ENCODE measurements around the gene KIRREL1.

The KIRREL1 gene

DNA sequence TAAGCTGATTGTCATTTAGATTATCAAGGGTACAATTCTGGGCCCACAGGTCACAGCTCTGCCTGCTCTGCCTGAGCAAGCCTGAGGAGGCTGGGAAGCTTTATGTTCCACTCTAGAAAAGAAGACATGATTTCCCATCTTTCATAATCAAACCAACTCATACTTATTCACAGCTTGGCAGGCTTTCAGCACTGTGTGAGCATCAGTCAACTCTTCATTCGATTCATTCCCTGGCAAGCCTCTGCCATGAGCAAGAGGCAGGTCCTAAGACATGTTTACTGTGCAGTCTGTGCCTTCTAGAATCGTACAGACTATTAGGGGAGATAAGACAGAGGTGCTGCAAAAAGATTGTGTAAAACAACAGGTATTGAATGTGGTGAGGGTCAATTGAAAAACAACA lies 24.5 kb upstream of the KIRREL1 start:
- H3K4me3 ChIP-seq (ENCODE audit: low read length), result no peak overlapping the region
- peak; percentile 97 for DNase-seq (ENCODE audit: low read depth)
- TF ChIP-seq, protein P1, sequence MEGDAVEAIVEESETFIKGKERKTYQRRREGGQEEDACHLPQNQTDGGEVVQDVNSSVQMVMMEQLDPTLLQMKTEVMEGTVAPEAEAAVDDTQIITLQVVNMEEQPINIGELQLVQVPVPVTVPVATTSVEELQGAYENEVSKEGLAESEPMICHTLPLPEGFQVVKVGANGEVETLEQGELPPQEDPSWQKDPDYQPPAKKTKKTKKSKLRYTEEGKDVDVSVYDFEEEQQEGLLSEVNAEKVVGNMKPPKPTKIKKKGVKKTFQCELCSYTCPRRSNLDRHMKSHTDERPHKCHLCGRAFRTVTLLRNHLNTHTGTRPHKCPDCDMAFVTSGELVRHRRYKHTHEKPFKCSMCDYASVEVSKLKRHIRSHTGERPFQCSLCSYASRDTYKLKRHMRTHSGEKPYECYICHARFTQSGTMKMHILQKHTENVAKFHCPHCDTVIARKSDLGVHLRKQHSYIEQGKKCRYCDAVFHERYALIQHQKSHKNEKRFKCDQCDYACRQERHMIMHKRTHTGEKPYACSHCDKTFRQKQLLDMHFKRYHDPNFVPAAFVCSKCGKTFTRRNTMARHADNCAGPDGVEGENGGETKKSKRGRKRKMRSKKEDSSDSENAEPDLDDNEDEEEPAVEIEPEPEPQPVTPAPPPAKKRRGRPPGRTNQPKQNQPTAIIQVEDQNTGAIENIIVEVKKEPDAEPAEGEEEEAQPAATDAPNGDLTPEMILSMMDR (IDR thresholded peaks at IDR 0.05; ENCODE audit: insufficient read depth, low read depth, low read length, missing control alignments), result no peak

DNA sequence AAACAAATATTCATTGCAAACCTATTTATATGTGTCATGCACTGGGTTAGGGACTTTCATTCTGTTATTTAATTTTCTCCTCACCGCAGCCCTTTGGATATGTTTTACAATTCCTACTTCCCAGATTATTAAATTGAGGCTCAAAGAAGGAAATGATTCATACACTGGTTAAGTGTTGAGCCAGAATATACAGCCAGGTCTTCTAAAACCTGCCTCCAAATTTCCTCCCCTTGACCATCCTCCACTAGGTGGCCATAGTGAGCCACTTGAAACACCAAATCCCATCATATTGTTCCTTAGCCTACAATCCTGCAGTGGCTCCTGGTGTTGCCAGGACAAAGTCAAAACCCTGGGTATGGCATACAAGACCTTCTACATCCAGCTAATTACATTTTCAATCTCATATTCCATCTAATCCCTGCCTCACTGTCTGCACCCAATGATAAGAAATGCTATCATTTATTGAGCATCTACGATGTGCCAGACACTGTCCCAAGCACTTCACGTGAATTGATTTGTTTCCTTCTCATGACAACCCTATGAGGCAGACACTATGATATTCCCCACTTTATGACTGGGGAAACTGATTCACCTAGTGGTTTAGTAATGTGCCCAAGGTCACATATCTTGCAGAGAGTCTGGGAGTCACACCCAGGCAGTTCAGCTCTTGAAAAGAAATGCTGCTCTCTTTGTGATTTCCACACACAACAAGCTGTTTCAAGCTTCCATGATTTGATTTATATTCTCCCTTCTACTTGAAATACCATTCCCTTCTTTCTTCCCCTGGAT lies 23.6 kb upstream of the KIRREL1 start:
- TF ChIP-seq, protein P1 (IDR thresholded peaks at IDR 0.05; ENCODE audit: insufficient read depth, low read depth, low read length, missing control alignments), result peak; percentile 90
- H3K4me3 ChIP-seq (ENCODE audit: low read length), result no peak overlapping the region
- peak; percentile 88 for DNase-seq (ENCODE audit: low read depth)

DNA sequence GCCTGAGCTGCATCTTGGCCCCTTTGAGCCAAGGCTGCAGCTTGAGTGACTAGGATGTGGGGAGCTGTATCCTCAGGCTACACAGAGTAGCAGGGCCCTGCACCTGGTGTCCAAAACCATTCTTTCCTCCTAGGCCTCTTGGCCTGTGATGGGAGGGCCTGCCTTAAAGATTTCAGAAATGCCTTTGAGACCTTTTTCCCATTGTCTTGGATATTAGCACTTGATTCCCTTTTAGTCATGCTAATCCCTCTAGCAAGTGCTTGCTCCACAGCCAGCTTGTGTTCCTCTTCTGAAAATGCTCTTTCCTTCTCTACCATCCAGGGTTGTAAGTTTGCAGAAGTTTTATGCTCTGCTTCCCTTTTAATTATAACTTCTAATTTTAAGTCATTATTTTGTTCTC lies 21.7 kb upstream of the KIRREL1 start:
- TF ChIP-seq, protein P1 (IDR thresholded peaks at IDR 0.05; ENCODE audit: insufficient read depth, low read depth, low read length, missing control alignments), result no peak
- no peak for DNase-seq (ENCODE audit: low read depth)
- no peak overlapping the region for H3K4me3 ChIP-seq (ENCODE audit: low read length)

DNA sequence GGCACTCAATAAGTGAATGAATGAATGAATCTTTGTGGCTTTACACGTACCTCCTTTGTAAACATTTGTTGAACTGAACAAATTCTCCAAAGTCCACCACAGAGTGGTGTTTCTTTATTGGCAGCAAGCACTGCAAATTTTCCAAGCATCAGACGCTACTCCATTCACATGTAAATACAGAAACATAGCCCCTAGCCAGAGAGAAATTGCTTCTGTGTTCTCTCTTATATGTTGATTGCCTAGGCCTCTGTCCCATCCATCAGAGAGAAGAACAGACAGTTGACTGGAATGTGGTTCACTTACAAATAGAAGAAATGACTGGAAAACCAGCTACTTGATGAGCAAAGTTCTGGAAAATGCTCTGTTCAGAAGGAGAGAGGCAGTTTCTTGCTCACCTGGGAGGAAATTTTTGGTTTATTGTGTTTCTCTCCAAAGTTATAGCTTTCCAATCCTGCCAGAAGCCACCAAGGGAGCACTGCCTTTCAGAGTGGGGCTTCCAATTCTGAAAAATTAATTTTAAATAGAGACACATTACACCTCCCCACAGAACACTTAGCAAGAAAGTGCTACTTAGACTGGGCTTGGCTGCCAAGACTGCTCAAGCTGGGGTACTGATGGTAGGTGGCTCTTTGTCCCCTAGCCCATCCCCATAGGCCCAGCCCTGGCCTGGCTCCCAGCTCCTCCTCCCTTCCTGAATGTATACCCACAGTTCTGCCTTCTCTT lies 18.1 kb upstream of the KIRREL1 start:
- TF ChIP-seq, protein P1 (IDR thresholded peaks at IDR 0.05; ENCODE audit: insufficient read depth, low read depth, low read length, missing control alignments), result no peak
- H3K4me3 ChIP-seq (ENCODE audit: low read length), result no peak overlapping the region
- no peak for DNase-seq (ENCODE audit: low read depth)

DNA sequence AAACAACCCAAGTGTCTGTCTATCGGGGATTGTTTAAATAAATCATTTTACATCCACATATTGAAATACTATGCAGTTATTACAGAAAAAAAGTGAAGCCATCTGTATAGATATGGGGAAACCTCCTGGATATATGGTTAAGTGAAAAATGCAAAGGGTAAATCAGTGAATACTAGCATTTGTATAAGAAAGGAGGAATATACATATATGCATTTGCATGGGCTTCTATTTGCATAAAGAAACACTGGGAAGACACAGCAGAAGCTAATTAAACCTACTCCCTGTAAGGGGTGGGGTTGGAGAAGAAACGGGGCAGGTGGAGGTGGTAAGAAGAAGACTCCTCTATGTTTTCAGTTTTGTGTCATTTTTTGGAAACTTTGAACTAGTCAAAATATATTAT lies 16.6 kb upstream of the KIRREL1 start:
- TF ChIP-seq, protein P1 (IDR thresholded peaks at IDR 0.05; ENCODE audit: insufficient read depth, low read depth, low read length, missing control alignments), result no peak

DNA sequence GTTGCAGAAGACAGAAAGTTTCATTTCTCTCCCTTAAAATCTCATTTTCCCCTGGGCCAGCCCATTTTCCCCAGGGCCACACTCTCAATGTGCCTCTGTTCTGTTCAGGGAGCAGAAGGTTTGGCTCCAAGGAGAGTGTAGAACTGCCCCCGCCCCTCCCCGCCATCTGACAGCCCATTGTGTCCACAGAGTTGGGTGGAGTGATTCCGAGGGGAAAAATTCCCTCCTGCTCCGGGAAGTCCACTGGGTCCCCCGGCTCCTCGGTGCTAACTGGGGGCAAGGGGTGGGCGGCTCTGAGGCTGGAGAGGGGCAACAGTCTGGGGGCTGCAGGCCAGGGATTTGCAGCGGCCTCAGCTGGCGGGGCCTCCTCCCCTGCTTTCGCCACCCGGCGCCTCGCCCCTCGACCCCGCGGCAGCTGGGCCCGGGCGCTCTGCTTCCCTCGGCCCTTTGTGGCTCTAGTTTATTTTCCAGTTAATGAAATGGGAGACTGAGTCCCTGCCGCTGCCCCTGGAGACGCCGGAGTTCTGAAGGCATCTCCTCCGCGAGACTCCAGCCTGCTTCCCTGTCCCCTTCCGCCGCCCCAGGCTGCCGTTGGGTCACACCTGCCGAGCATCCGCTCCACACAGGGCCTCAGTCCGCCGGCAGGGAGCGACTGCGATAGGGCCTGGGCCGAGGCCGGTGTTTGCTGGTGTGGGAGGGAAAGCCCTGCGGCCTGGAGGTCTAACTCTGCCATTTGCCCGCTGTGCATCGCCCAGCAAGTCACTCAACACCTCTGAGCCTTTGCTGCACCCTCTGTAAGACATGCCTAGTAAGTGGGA lies 14.7 kb upstream of the KIRREL1 start:
- H3K4me3 ChIP-seq (ENCODE audit: low read length), result no peak overlapping the region
- TF ChIP-seq, protein P1 (IDR thresholded peaks at IDR 0.05; ENCODE audit: insufficient read depth, low read depth, low read length, missing control alignments), result peak; percentile 9
- DNase-seq (ENCODE audit: low read depth), result no peak

More for the DNA sequence above, 16.6 kb upstream of the KIRREL1 start:
- no peak overlapping the region for H3K4me3 ChIP-seq (ENCODE audit: low read length)
- DNase-seq (ENCODE audit: low read depth), result no peak
